Choroid plexus epithelial cell (primary cell): Measurements from ENCODE around the gene FBXO47.
"Not testable (repeated sequence)": the region's sequence is repeated elsewhere in the genome, so short reads cannot be mapped to it uniquely, and the experiment has no call there.

ENCODE experiments used
- DNase-seq: peaks from one replicate; pipeline ENCODE4 v3.0.0-alpha.2; 2010; ENCODE audit warnings: low read depth
- H3K4me3 ChIP-seq: 2 replicates; pipeline ENCODE4 v1.5.1; 2011; ENCODE audit warnings: low read depth, mild to moderate bottlenecking, control low read depth, low read length, moderate library complexity
- TF ChIP-seq, protein P1 (sequence below): conservative IDR thresholded peaks from 2 replicates; pipeline ENCODE4 v1.5.1; 2011; ENCODE audit warnings: low read depth, mild to moderate bottlenecking, control low read depth, inconsistent platforms, low read length, moderate library complexity

The FBXO47 gene

DNA sequence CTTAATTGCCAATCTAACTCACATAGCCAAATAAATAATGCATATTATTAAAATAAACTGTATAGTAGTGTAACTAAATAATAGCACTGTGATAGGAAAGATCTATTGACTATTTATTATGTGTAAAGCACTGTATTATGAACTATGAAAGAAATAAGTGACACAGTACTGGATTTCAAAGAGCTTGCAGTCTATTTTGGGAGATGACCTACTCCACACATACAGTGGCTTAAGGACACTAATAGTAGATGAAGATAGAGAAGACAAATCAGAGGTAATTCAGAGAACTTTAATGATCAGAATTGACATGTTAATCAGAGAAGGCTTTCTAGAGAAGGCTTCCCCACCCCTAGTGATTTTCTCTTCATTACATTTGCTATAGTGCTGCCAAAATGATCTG lies 27.2 kb downstream of the FBXO47 start:
- TF ChIP-seq, protein P1, sequence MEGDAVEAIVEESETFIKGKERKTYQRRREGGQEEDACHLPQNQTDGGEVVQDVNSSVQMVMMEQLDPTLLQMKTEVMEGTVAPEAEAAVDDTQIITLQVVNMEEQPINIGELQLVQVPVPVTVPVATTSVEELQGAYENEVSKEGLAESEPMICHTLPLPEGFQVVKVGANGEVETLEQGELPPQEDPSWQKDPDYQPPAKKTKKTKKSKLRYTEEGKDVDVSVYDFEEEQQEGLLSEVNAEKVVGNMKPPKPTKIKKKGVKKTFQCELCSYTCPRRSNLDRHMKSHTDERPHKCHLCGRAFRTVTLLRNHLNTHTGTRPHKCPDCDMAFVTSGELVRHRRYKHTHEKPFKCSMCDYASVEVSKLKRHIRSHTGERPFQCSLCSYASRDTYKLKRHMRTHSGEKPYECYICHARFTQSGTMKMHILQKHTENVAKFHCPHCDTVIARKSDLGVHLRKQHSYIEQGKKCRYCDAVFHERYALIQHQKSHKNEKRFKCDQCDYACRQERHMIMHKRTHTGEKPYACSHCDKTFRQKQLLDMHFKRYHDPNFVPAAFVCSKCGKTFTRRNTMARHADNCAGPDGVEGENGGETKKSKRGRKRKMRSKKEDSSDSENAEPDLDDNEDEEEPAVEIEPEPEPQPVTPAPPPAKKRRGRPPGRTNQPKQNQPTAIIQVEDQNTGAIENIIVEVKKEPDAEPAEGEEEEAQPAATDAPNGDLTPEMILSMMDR, result no peak
- no peak for DNase-seq
- no peak overlapping the region for H3K4me3 ChIP-seq

DNA sequence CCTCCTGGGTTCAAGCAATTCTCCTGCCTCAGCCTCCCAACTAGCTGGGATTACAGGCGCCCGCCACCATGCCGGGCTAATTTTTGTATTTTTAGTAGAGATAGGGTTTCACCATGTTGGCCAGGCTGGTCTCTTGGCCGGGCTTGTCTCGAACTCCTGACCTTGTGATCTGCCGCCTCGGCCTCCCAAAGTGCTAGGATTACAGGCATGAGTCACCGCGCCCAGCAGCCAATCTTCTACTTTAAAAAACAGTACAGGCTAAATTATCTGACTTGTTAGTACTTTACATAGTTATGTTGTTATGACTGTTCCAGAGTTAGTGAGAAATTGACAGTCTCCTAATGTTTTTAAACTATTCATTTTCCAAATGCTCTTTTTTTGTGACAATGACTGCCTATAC lies 33.2 kb downstream of the FBXO47 start:
- DNase-seq, result peak; percentile 53
- H3K4me3 ChIP-seq, result not testable (repeated sequence)

DNA sequence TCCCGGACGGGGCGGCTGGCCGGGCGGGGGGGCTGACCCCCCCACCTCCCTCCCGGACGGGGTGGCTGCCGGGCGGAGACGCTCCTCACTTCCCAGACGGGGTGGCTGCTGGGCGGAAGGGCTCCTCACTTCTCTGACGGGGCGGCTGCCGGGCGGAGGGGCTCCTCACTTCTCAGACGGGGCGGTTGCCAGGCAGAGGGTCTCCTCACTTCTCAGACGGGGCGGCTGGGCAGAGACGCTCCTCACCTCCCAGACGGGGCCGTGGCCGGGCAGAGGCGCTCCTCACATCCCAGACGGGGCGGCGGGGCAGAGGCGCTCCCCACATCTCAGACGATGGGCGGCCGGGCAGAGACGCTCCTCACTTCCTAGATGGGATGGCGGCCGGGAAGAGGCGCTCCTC lies 36.4 kb downstream of the FBXO47 start:
- not testable (repeated sequence) for H3K4me3 ChIP-seq, DNase-seq

DNA sequence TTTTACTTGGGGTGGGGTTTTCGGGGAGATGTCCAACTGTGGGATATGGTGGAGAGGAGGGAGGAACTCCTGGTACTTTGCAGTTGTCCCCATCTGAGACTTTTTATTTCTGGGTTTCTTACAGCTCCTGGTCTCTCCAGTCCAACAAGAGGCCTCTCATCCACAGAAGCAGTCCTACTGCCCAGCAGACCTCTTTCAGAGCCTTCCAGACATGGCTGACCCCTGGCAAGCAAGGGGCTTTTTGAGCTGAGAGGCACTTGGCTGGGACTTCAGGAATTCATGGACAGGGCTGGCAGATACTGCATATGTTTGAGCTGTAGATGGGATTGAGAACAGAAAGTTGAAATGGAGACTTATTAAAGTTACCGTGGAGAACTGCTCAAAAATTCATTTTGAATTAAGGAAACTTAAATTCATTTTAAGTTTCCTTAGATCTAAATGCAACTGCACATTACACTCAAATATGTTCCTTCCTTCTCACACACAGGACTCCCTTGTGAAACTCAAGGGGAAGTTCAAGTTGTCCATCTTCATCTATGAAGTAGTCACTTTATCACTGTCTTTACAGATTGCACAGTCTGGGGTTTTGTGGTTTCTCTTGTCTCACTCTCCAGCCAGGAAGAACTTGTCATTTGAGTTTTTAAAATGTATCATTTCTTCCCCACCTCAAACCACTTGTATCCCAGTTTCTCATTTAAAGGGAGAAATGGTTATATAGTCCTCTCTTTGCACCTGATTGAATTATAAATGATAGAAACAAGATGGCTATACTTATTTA lies 40.7 kb downstream of the FBXO47 start:
- TF ChIP-seq, protein P1, result no peak
- no peak for DNase-seq
- H3K4me3 ChIP-seq, result no peak overlapping the region

DNA sequence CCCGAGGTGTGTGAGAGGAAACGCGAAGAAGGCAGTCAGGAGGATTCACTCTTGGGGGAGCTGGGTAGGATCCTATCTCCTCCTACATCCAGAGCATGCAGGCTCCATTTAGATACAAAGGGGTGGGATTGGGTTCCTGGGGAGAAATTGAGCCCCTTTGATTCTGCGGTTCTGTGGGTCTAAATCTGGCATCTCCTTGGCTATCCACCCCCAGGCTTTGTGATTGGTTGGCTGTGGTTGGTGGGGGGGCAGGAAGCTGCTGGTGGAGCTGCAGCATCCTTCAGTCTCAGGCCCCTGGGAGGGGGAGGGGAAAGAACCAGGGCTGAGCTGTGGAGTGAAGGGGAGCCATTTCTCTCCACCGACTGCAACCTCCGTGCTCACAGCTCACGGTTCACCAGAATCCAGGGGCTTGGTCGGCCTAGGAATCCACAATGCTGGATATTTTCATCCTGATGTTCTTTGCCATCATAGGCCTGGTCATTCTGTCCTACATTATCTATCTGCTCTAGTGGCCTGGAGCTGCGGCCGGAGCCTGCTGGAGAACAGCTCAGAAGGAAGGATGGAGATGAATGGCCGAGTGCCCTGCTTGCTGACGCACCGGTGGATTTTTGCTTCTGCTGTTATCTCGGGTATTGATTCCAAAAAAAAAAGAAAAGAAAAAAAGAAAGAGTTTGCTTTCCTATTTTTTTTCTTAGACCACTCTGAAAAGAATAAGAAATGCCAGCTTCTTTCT lies 41.8 kb downstream of the FBXO47 start, which contains the start of gene LASP1NB:
LASP1NB (plus strand) TSS at position 352 of the 733 bp plus-strand sequence.
- peak within 1 kb of the TSS; percentile 44 for H3K4me3 ChIP-seq
- TF ChIP-seq, protein P1, result no peak
- DNase-seq, result peak; percentile 68

DNA sequence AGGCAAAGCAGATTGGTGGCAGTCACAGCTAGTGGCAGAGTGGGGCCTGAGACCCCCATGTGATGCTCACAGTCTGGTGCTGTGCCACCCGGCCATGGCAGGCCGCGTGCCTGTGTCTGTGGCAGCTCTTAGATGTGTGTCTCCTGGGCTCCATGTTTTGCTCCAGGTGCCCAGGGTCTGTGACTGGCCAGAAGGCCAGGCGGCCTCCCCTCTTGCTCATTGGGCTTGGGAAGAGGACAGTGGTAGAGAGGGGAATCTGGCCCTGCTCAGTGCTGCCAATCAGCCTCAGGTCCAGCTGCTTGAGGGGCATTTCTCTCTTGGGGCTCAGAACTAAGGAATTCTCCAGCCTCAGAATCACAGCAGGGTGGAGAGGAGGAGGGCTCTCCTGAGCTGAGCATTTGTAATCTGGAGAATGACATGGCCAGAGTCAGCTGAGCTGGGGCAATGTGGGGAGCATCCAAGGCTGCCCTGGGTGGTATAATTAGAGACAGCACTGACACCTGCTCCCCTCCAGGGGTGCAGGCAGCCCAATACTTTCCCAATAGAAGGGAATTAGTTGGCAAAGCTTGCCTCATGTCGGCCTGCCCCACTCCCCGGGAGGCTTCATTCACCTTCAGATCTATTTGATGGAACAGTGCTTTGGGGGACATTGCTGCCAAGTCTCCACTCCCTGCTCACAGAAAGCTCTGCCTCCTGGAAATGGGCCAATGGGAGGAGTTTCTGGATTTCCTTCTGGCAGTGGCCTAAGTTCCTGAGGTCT lies 44.5 kb downstream of the FBXO47 start:
- TF ChIP-seq, protein P1, result peak; percentile 15
- peak; percentile 88 for DNase-seq
- H3K4me3 ChIP-seq, result no peak overlapping the region

DNA sequence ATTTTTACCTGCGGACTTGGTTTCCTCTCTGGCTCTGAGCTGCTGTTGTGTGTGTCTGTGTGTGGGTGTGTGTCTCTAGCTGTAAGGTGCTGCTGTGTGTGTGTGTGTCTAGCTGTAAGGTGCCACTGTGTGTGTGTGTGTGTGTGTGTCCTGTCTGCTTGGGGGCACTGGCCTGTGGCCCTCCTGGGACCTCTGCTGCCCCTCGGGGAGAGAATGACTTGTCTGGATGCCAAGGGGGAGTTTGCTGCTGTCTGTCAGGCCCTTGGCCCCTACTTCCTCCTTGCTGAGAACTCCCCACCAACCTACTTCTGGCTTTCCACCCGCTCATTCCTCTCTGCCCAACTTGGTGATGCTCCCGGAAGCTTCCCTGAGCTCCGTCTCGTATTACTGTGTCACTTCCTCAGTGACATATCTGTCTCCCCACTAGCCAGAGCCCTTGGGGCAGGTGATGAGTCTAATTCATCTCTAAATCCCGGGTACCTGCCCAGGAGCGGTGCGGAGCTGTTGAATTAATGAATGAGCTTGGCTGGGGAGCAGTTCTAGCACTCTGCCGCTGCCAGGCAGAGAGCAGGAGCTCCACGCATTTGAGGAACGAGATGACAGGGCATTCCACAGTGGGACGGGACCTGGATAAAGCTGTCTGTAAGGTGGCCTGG lies 45.3 kb downstream of the FBXO47 start:
- no peak for DNase-seq
- H3K4me3 ChIP-seq, result no peak overlapping the region
- TF ChIP-seq, protein P1, result no peak
